Lung (tissue), 12 donors: ENCODE data around the gene SPEF2. TPM values are rescaled to one million over a fixed set of nuclear protein-coding genes. Genes with fewer than 3 reads are reported as not detected.

Experiments used
- ATAC-seq: fragments of 200-7000 bp; cut with Tn5 transposase; one replicate; pipeline ENCODE4 v1.9.1; 2020; ENCODE audit warnings: moderate number of reproducible peaks; ENCODE audit not compliant: insufficient read depth, low FRiP score
- DNase-seq, 3 donors: peaks; one replicate each; pipeline ENCODE4 v3.0.0-alpha.2; 2013 to 2017
- H3K27ac ChIP-seq, 2 donors: one replicate each; pipeline ENCODE4 v1.5.1; 2013; ENCODE audit warnings: mild to moderate bottlenecking in 2 of 2, moderate library complexity in 2 of 2, control low read depth in 1 of 2, inconsistent platforms in 1 of 2, low read depth in 1 of 2, low read length in 1 of 2
- H3K27me3 ChIP-seq, 3 donors: one replicate each; pipeline ENCODE4 v1.5.1; 2013; ENCODE audit warnings: low read length in 2 of 3; ENCODE audit not compliant: control insufficient read depth in 3 of 3, insufficient read depth in 3 of 3
- H3K36me3 ChIP-seq, 4 donors: one replicate each; pipeline ENCODE4 v1.5.1; 2013; ENCODE audit warnings: low read length in 4 of 4, mild to moderate bottlenecking in 1 of 4, moderate library complexity in 1 of 4; ENCODE audit not compliant: control insufficient read depth in 4 of 4, insufficient read depth in 4 of 4
- H3K4me1 ChIP-seq, 5 donors: one replicate each; pipeline ENCODE4 v1.5.1; 2013; ENCODE audit warnings: low read length in 5 of 5, mild to moderate bottlenecking in 2 of 5, moderate library complexity in 1 of 5; ENCODE audit not compliant: control insufficient read depth in 5 of 5, insufficient read depth in 5 of 5
- H3K4me3 ChIP-seq: one replicate; pipeline ENCODE4 v1.5.1; 2013; ENCODE audit warnings: mild to moderate bottlenecking, control low read depth, moderate library complexity
- H3K9ac ChIP-seq, 2 donors: one replicate each; pipeline ENCODE4 v1.5.1; 2013; ENCODE audit warnings: low read length in 2 of 2, control low read depth in 1 of 2; ENCODE audit not compliant: insufficient read depth in 1 of 2
- H3K9me3 ChIP-seq, 4 donors: one replicate each; pipeline ENCODE4 v1.5.1; 2013; ENCODE audit warnings: low read length in 3 of 4, mild to moderate bottlenecking in 1 of 4, moderate library complexity in 1 of 4; ENCODE audit not compliant: control insufficient read depth in 4 of 4, insufficient read depth in 3 of 4
- WGBS, 2 donors: extraction: QIAGEN DNeasy Blood & Tissue Kit; methylation state at CpG; one replicate each; pipeline ENCODE4 v1.1.7; 2013; 5-methylcytosine and 5-hydroxymethylcytosine counted together
- polyA plus RNA-seq, 2 donors: library from polyadenylated mRNA; stranded (reverse); fragments of 200-250 nt; gene quantifications; one replicate each; pipeline ENCODE4 v1.2.1, GENCODE V29; 2013
- total RNA-seq, 2 donors: library from RNA; depleted of rRNA in 1 of 2; stranded (reverse); fragments of >200 nt in 1 of 2; gene quantifications; one replicate each; pipeline ENCODE4 v1.2.1, GENCODE V29; 2014 to 2021
- TF ChIP-seq, protein P1 (sequence below): IDR thresholded peaks from 2 replicates; pipeline ENCODE4 v1.5.1; 2012; ENCODE audit warnings: mild to moderate bottlenecking; ENCODE audit errors: control extremely low read depth, extremely low read depth
- donor health status: control.
- donor health status: control.
- donor health status: Bipolar disorder and iron deficiency.
- donor health status: healthy.
- donor health status: DM: yes; HTN: yes; CAD: no.

Gene SPEF2
- total and polyA plus RNA-seq, 4 donors: 2.7 to 73.9 (median 11.3) TPM

DNA sequence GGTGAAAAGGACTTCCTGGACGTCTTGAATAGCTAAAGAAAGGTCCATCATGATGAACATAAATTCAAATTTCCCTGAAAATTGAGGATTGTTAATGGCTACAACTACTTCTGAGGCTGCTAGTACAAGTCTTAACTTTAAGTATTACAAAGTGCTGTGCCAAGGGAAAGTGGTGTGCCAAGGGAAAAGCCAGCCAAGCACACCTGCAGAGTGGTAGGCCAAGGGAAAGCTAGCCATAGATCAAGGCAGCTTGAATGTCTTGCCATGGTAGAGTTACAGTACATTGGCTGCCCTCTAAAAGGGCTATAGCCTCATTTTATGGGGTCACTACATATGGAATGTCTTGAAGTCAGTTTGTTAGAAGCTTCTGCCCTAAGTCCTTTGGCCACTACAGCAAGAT lies 64.2 kb downstream of the SPEF2 start:
- Histone ChIP-seq H3K4me1 (peaks cover 0 to 7% (median 2%) of the 10 kb centered on the region in 5 donors), H3K4me3 (no peak overlapping the region), H3K9me3 (no peaks in the 10 kb centered on the region), H3K27me3 (no peaks in the 10 kb centered on the region), H3K9ac (no peak overlapping the region), H3K27ac (no peak overlapping the region), H3K36me3 (no peaks in the 10 kb centered on the region)
- 73 to 80% methylated on average over 1 of the region's 1 CpG for WGBS, 2 donors
- no peak for DNase-seq
- no peak for ATAC-seq
- TF ChIP-seq, protein P1, sequence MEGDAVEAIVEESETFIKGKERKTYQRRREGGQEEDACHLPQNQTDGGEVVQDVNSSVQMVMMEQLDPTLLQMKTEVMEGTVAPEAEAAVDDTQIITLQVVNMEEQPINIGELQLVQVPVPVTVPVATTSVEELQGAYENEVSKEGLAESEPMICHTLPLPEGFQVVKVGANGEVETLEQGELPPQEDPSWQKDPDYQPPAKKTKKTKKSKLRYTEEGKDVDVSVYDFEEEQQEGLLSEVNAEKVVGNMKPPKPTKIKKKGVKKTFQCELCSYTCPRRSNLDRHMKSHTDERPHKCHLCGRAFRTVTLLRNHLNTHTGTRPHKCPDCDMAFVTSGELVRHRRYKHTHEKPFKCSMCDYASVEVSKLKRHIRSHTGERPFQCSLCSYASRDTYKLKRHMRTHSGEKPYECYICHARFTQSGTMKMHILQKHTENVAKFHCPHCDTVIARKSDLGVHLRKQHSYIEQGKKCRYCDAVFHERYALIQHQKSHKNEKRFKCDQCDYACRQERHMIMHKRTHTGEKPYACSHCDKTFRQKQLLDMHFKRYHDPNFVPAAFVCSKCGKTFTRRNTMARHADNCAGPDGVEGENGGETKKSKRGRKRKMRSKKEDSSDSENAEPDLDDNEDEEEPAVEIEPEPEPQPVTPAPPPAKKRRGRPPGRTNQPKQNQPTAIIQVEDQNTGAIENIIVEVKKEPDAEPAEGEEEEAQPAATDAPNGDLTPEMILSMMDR: no peak

DNA sequence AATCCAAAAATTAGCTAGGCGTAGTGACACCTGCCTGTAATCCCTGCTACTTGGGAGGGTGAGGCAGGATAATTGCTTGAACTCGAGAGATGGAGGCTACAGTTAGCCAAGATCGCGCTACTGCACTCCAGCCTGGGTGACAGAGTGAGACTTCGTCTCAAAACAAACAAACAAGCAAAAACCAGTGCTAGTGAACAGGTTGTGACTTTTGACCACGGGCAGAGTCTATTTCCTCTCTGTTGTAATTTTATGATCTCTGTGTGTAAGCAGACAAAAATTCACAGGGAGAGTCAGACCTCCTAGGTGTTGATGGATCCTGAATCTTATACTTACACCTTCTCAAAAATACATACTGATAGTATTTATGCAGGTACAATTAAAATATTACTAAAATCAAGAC lies 65.8 kb downstream of the SPEF2 start:
- DNase-seq (no peak), ATAC-seq (no peak)
- Histone ChIP-seq H3K4me3 (no peak overlapping the region), H3K9ac (no peak overlapping the region), H3K27me3 (no peaks in the 10 kb centered on the region), H3K36me3 (no peaks in the 10 kb centered on the region), H3K4me1 (peaks cover 0 to 7% (median 2%) of the 10 kb centered on the region in 5 donors), H3K27ac (no peak overlapping the region), H3K9me3 (no peaks in the 10 kb centered on the region)
- 86 to 87% methylated on average over 6 of the region's 6 CpGs for WGBS, 2 donors
- TF ChIP-seq, protein P1: no peak

DNA sequence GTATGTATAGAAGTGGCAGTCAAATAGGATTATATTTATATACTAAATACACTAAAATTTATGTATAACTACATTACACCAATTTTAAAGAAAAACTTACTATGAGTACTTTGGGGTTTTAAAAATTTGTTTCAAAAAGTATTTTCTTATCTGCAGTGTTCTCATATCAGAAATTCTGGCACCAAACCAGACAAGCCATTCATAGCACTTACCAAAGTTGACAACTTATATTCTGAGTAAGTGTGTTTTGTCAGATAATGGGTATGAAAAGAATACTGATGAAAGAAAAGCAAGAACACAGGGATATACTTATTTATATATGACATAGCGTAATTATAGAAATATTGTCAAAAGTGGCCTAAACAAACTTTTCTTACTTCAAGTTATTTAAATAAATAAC lies 67.5 kb downstream of the SPEF2 start:
- Histone ChIP-seq H3K9ac (no peak overlapping the region), H3K4me3 (no peak overlapping the region), H3K36me3 (no peaks in the 10 kb centered on the region), H3K27me3 (no peaks in the 10 kb centered on the region), H3K9me3 (no peaks in the 10 kb centered on the region), H3K27ac (no peak overlapping the region), H3K4me1 (peaks cover 0 to 7% (median 0%) of the 10 kb centered on the region in 5 donors)
- TF ChIP-seq, protein P1: no peak
- DNase-seq: peak in 2 of 3 donors; percentile 10 to 24
- WGBS, 2 donors: 67 to 91% methylated on average over 1 of the region's 1 CpG
- ATAC-seq: no peak

DNA sequence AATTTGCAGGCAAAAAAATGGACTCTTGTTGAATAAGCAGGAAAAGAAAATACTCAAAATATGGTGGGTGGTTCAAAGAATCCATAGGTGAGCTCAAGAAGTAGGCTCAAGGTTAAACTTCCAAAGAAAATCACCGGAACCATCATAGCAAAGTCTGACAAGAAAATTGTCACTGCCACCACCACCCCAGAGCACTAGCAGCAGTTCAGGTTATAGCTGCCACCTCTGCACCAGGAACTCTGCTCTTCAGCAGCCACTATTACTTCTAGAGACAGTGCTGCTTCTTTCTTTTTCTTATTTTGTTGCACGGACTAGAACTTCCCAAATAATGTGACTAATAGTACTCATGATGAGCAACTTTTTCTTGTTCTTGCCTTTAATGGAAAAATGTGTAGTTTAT lies 70.3 kb downstream of the SPEF2 start:
- DNase-seq (no peak), ATAC-seq (no peak)
- Histone ChIP-seq H3K27ac (no peak overlapping the region), H3K4me3 (no peak overlapping the region), H3K9me3 (no peaks in the 10 kb centered on the region), H3K9ac (no peak overlapping the region), H3K4me1 (peaks cover 0 to 7% (median 0%) of the 10 kb centered on the region in 5 donors), H3K36me3 (no peaks in the 10 kb centered on the region), H3K27me3 (no peaks in the 10 kb centered on the region)
- 87 to 94% methylated on average over 2 of the region's 2 CpGs for WGBS, 2 donors
- TF ChIP-seq, protein P1: no peak
